ENCODE measurements around the gene ITM2B.

DNA sequence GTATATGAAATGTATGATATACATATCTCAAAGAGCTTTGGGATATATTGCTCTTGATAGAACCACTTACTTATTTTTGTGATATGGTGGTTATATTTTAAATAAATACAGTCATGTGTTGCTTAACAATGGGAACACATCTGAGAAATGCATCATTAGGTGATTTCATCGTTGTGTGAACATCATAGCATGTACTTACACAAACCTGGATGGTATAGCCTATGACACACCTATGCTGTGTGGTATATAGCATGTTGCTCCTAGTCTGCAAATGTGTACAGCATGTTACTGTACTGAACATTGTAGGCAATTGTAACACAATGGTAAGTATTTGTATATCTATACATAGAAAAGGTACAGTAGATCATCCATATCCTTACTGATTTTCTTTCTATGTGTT lies 78.2 kb downstream of the ITM2B start:
- TF ChIP-seq, protein P1, sequence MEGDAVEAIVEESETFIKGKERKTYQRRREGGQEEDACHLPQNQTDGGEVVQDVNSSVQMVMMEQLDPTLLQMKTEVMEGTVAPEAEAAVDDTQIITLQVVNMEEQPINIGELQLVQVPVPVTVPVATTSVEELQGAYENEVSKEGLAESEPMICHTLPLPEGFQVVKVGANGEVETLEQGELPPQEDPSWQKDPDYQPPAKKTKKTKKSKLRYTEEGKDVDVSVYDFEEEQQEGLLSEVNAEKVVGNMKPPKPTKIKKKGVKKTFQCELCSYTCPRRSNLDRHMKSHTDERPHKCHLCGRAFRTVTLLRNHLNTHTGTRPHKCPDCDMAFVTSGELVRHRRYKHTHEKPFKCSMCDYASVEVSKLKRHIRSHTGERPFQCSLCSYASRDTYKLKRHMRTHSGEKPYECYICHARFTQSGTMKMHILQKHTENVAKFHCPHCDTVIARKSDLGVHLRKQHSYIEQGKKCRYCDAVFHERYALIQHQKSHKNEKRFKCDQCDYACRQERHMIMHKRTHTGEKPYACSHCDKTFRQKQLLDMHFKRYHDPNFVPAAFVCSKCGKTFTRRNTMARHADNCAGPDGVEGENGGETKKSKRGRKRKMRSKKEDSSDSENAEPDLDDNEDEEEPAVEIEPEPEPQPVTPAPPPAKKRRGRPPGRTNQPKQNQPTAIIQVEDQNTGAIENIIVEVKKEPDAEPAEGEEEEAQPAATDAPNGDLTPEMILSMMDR (conservative IDR thresholded peaks at IDR 0.05; ENCODE audit: low read depth, low read length) = no peak
- no peak for TF ChIP-seq EZH2 (IDR thresholded peaks at IDR 0.05; ENCODE audit: low read length, unreplicated experiment)
- TF ChIP-seq EZH2phosphoT487 (IDR thresholded peaks at IDR 0.05; ENCODE audit: borderline replicate concordance, low read length) = no peak
